Endodermal cell (in vitro differentiated cells): ENCODE results near the gene SLC25A21. TPM values are rescaled to one million over a fixed set of nuclear protein-coding genes. Genes with fewer than 3 reads are reported as not detected.

Experiments used
- DNase-seq: peaks from one replicate; pipeline ENCODE4 v3.0.0-alpha.2; 2017
- H3K27ac ChIP-seq: 2 replicates; pipeline ENCODE4 v1.5.1; 2013; ENCODE audit warnings: mild to moderate bottlenecking, low read depth, low read length, moderate library complexity
- H3K27me3 ChIP-seq: 2 replicates; pipeline ENCODE4 v1.6.1; 2013; ENCODE audit warnings: mild to moderate bottlenecking, low read length, moderate library complexity; ENCODE audit not compliant: insufficient read depth, control insufficient read depth, poor library complexity, severe bottlenecking
- H3K36me3 ChIP-seq: 2 replicates; pipeline ENCODE4 v1.7.0; 2013; ENCODE audit warnings: mild to moderate bottlenecking, low read length, moderate library complexity; ENCODE audit not compliant: control insufficient read depth, insufficient read depth
- H3K4me1 ChIP-seq: one replicate; pipeline ENCODE4 v1.7.0; 2013; ENCODE audit warnings: low read length; ENCODE audit not compliant: control insufficient read depth, insufficient read depth
- H3K4me3 ChIP-seq: 2 replicates; pipeline ENCODE4 v1.5.1; 2013; ENCODE audit warnings: mild to moderate bottlenecking, low read length, moderate library complexity
- H3K9ac ChIP-seq: 2 replicates; pipeline ENCODE4 v1.6.1; 2013; ENCODE audit warnings: mild to moderate bottlenecking, low read length, moderate library complexity; ENCODE audit not compliant: poor library complexity, severe bottlenecking; ENCODE audit errors: extremely low read depth
- H3K9me3 ChIP-seq: 2 replicates; pipeline ENCODE4 v1.6.1; 2013; ENCODE audit warnings: mild to moderate bottlenecking, low read length, moderate library complexity; ENCODE audit not compliant: control insufficient read depth
- H3K27ac Mint-ChIP-seq: 2 replicates; pipeline ENCODE4 v1.8.0; 2020; ENCODE audit warnings: mixed read lengths
- H3K27me3 Mint-ChIP-seq: 2 replicates; pipeline ENCODE4 v1.8.0; 2021; ENCODE audit warnings: mild to moderate bottlenecking, mixed read lengths; ENCODE audit not compliant: insufficient read depth
- H3K36me3 Mint-ChIP-seq: 2 replicates; pipeline ENCODE4 v1.8.0; 2020; ENCODE audit warnings: low read depth, mixed read lengths
- H3K4me1 Mint-ChIP-seq: 2 replicates; pipeline ENCODE4 v1.8.0; 2020; ENCODE audit warnings: mixed read lengths
- H3K4me3 Mint-ChIP-seq: 2 replicates; pipeline ENCODE4 v1.8.0; 2020; ENCODE audit warnings: mild to moderate bottlenecking, moderate library complexity, mixed read lengths
- H3K9me3 Mint-ChIP-seq: 2 replicates; pipeline ENCODE4 v1.8.0; 2020; ENCODE audit warnings: mild to moderate bottlenecking, mixed read lengths
- CTCF ChIP-seq: fragments of 200-600 bp; sonication (generic); conservative IDR thresholded peaks from 2 replicates; pipeline ENCODE4 v1.5.0; 2021; ENCODE audit warnings: antibody characterized with exemption, mild to moderate bottlenecking
- WGBS, 2 experiments: methylation state at CpG; one replicate each; pipeline versions ENCODE4 v1.1.5 to v1.1.7; 2013; ENCODE audit warnings: missing lambda C conversion rate in 2 of 2, mixed read lengths in 1 of 2; ENCODE audit not compliant: insufficient coverage in 1 of 2, insufficient read length in 1 of 2; 5-methylcytosine and 5-hydroxymethylcytosine counted together
- total RNA-seq, 2 donors: library from RNA; stranded (reverse); fragmentation: NEBNext Ultra II Directional in 1 of 2; extraction: Animal tissue kit (Norgen Biotek cat#: 25700) in 1 of 2; gene quantifications; 2 replicates in 1 of 2; 3 replicates in 1 of 2; pipeline ENCODE4 v1.2.1, GENCODE V29; 2021

Gene SLC25A21
- total RNA-seq, 2 donors from 2014 or later: 1.9 TPM

- no peak for TF ChIP-seq CTCF
Measured at GRCh38 chr14:36824854-36825253, 347.6 kb downstream of the SLC25A21 start.

GRCh38 chr14:36823651-36824050 is 348.8 kb downstream of the SLC25A21 start:
- H3K4me1 Mint-ChIP-seq: peaks cover 31% of the 10 kb centered on the region
- no peak overlapping the region for H3K4me3 Mint-ChIP-seq
- no peaks in the 10 kb centered on the region for H3K9me3 Mint-ChIP-seq
- no peak for TF ChIP-seq CTCF
- H3K4me1 ChIP-seq: peaks cover 5% of the 10 kb centered on the region
- WGBS, 2 experiments: 69 to 70% methylated on average over 4 of the region's 4 CpGs
- no peak for DNase-seq
- H3K27ac Mint-ChIP-seq: no peak overlapping the region
- no peaks in the 10 kb centered on the region for H3K9me3 ChIP-seq
- H3K36me3 Mint-ChIP-seq: no peaks in the 10 kb centered on the region
- no peaks in the 10 kb centered on the region for H3K27me3 Mint-ChIP-seq
- H3K4me3 ChIP-seq: no peak overlapping the region
- H3K27ac ChIP-seq: no peak overlapping the region
- no peaks in the 10 kb centered on the region for H3K27me3 ChIP-seq
- no peak overlapping the region for H3K9ac ChIP-seq
- H3K36me3 ChIP-seq: no peaks in the 10 kb centered on the region

More at GRCh38 chr14:36824854-36825253, 347.6 kb downstream of the SLC25A21 start:
- H3K27ac ChIP-seq: no peak overlapping the region
- no peak overlapping the region for H3K27ac Mint-ChIP-seq
- no peaks in the 10 kb centered on the region for H3K9me3 ChIP-seq
- H3K27me3 ChIP-seq: no peaks in the 10 kb centered on the region
- H3K9me3 Mint-ChIP-seq: no peaks in the 10 kb centered on the region
- no peak overlapping the region for H3K9ac ChIP-seq
- H3K4me1 ChIP-seq: peaks cover 5% of the 10 kb centered on the region
- H3K36me3 Mint-ChIP-seq: no peaks in the 10 kb centered on the region
- H3K4me3 Mint-ChIP-seq: no peak overlapping the region
- no peak overlapping the region for H3K4me3 ChIP-seq
- peaks cover 31% of the 10 kb centered on the region for H3K4me1 Mint-ChIP-seq
- no peaks in the 10 kb centered on the region for H3K27me3 Mint-ChIP-seq
- no peaks in the 10 kb centered on the region for H3K36me3 ChIP-seq
- 95% methylated on average over 4 of the region's 4 CpGs for WGBS, 2 experiments
- no peak for DNase-seq

- no peaks in the 10 kb centered on the region for H3K9me3 Mint-ChIP-seq
- Histone ChIP-seq H3K9me3 (no peaks in the 10 kb centered on the region), H3K36me3 (no peaks in the 10 kb centered on the region), H3K4me1 (peaks cover 5% of the 10 kb centered on the region), H3K27ac (no peak overlapping the region), H3K27me3 (no peaks in the 10 kb centered on the region), H3K9ac (no peak overlapping the region), H3K4me3 (no peak overlapping the region)
- no peaks in the 10 kb centered on the region for H3K27me3 Mint-ChIP-seq
- no peaks in the 10 kb centered on the region for H3K36me3 Mint-ChIP-seq
- no peak for DNase-seq
- no peak overlapping the region for H3K27ac Mint-ChIP-seq
- TF ChIP-seq CTCF: no peak
- no peak overlapping the region for H3K4me3 Mint-ChIP-seq
- H3K4me1 Mint-ChIP-seq: peaks cover 29% of the 10 kb centered on the region
Measured at GRCh38 chr14:36822685-36823084, 349.7 kb downstream of the SLC25A21 start.
